Body of pancreas (tissue), 4 donors: ENCODE data around the gene SLC20A1.

ENCODE experiments used
- CTCF ChIP-seq, 7 experiments: fragments of 450-650 bp in 4 of 7; fragments of 200-600 bp in 3 of 7; sonication (generic) in 3 of 7; IDR thresholded peaks; one replicate each; pipeline ENCODE4 v1.5.1; 2016 to 2019; ENCODE audit warnings: antibody characterized with exemption in 7 of 7
- POLR2A ChIP-seq, 3 donors: fragments of 450-650 bp; IDR thresholded peaks; one replicate each; pipeline ENCODE4 v1.6.1; 2016; ENCODE audit warnings: antibody characterized with exemption in 3 of 3, mild to moderate bottlenecking in 2 of 3

DNA sequence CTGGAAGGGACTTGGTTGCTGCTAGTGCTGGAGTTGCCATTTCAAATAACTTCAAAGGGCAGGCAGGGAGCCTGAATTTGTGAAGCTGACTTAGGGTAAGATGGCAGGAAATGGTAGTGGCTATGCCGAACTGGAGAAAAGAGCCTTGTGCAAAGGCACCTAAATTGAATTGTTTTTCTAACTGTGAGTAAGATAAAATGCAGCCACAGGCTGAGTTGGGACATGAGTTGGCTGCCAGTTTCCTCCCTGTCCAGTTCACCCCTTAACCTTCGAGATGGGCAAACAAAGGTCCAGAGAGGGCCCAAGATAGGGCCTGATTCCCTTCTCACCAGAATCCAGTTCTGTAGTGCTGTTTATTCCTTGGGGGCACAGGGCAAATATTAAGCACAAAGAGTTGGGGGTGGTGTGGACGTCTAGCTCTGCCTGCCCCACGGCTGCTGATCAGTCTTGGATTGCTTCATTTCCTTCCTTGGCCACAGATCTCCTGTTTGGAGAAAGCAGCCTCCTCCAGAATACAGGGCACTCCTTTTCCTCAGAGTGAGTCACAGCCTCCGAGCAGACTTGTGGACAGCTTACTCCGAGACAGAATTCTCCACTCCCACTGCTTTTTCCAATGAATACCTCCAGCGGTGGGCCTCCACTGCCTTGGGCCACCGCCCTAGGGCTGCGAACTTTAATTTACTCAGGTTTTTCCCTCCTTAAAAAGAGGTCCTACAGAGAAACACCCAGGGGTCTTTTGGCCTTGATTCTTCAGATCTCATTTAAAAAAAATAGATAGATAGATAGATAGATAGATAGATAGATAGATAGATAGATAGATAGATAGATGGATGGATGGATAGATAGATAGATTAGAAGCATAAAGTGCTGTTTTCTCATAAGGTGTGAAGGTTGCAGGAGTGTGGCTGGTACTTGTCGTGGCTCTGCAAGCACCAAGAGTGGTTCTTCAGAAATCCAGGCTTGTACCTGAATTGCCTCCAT lies 18.4 kb upstream of the SLC20A1 start:
- TF ChIP-seq CTCF (IDR thresholded peaks at IDR 0.05) (no peak), POLR2A (IDR thresholded peaks at IDR 0.05) (no peak)
